GM21447 (cell line): ENCODE measurements around the gene SLC25A6.
"Not testable (repeated sequence)": the region's sequence is repeated elsewhere in the genome, so short reads cannot be mapped to it uniquely, and the experiment has no call there.

Source experiments
- ATAC-seq: cut with Tn5 transposase; IDR thresholded peaks from one replicate; pipeline ENCODE4 v1.9.1; 2021; ENCODE audit not compliant: unreplicated experiment

SLC25A6 gene

GRCh38 chrX:1416327-1416784, 24.4 kb upstream of the SLC25A6 start:
- ATAC-seq = no peak

GRCh38 chrX:1412551-1413161, 20.7 kb upstream of the SLC25A6 start:
- ATAC-seq = no peak

GRCh38 chrX:1411326-1411725, 19.4 kb upstream of the SLC25A6 start:
- no peak for ATAC-seq

- ATAC-seq = no peak
These were observed 15.1 kb upstream of the SLC25A6 start for GRCh38 chrX:1407035-1407434.

GRCh38 chrX:1405769-1406168, 13.9 kb upstream of the SLC25A6 start:
- not testable (repeated sequence) for ATAC-seq

GRCh38 chrX:1403867-1404266, 12.0 kb upstream of the SLC25A6 start:
- not testable (repeated sequence) for ATAC-seq

- ATAC-seq = no peak
These were observed 11.3 kb upstream of the SLC25A6 start for GRCh38 chrX:1403228-1403627.

- ATAC-seq = no peak
These were observed 9.9 kb upstream of the SLC25A6 start for GRCh38 chrX:1401611-1402430.

GRCh38 chrX:1400742-1401471, 9.0 kb upstream of the SLC25A6 start:
- ATAC-seq = no peak

- no peak for ATAC-seq
These were observed 8.1 kb upstream of the SLC25A6 start for GRCh38 chrX:1400049-1400448.

- no peak for ATAC-seq
These were observed 6.8 kb upstream of the SLC25A6 start for GRCh38 chrX:1398431-1399340.

GRCh38 chrX:1397441-1398270, 5.7 kb upstream of the SLC25A6 start:
- ATAC-seq = no peak

GRCh38 chrX:1397001-1397400, 5.1 kb upstream of the SLC25A6 start:
- ATAC-seq = no peak

- no peak for ATAC-seq
These were observed 3.8 kb upstream of the SLC25A6 start for GRCh38 chrX:1395646-1396216.

- ATAC-seq = no peak
These were observed 3.0 kb upstream of the SLC25A6 start for GRCh38 chrX:1394731-1395501.

- no peak for ATAC-seq
These were observed 2.1 kb upstream of the SLC25A6 start for GRCh38 chrX:1393871-1394615.

GRCh38 chrX:1392376-1393068, 609 bp upstream of the SLC25A6 start:
- ATAC-seq = peak; percentile 31

- ATAC-seq = peak; percentile 40
These were observed 575 bp downstream of the SLC25A6 start for GRCh38 chrX:1391370-1391706.
